Cardiac muscle cell (in vitro differentiated cells and primary cell): ENCODE results near the gene BRSK2. TPM values are rescaled to one million over a fixed set of nuclear protein-coding genes. Genes with fewer than 3 reads are reported as not detected.
A peak's percentile ranks its signal among the peaks of the same experiment; 100 is the strongest.
"Not testable (repeated sequence)": the region's sequence is repeated elsewhere in the genome, so short reads cannot be mapped to it uniquely, and the experiment has no call there.

Source experiments
- DNase-seq, 2 donors: peaks; one replicate each; pipeline versions ENCODE4 v3.0.0 to v3.0.0-alpha.2; 2010 to 2017; ENCODE audit warnings: low read depth in 1 of 2, low spot score in 1 of 2
- H3K27ac ChIP-seq: fragments of 200-600 bp; sonication (generic); 2 replicates; pipeline ENCODE4 v1.5.1; 2016
- H3K27me3 ChIP-seq: fragments of 200-600 bp; sonication (generic); 2 replicates; pipeline ENCODE4 v1.6.0; 2016; ENCODE audit warnings: control low read depth
- H3K36me3 ChIP-seq: fragments of 200-600 bp; sonication (generic); 2 replicates; pipeline ENCODE4 v1.5.1; 2016; ENCODE audit warnings: control low read depth
- H3K4me1 ChIP-seq: fragments of 200-600 bp; sonication (generic); 2 replicates; pipeline ENCODE4 v1.8.1; 2017; ENCODE audit warnings: low read depth, mild to moderate bottlenecking, mixed run types
- H3K4me3 ChIP-seq: fragments of 200-600 bp; sonication (generic); 2 replicates; pipeline ENCODE4 v1.5.1; 2016; ENCODE audit warnings: mild to moderate bottlenecking
- H3K9me3 ChIP-seq: fragments of 200-600 bp; sonication (generic); 2 replicates; pipeline ENCODE4 v1.5.1; 2017; ENCODE audit warnings: low read depth, mild to moderate bottlenecking, control low read depth
- CTCF ChIP-seq: IDR thresholded peaks from 2 replicates; pipeline ENCODE4 v1.5.1; 2012; ENCODE audit warnings: low read depth, mild to moderate bottlenecking, low read length
- polyA plus RNA-seq: library from polyadenylated mRNA; unstranded; fragments of >200 nt; fragmentation: Nextera tagmentation; extraction: Ambion mirVana; gene quantifications from 2 replicates; pipeline ENCODE4 v1.2.1, GENCODE V29; 2016
- total RNA-seq: library from RNA; depleted of rRNA; stranded (reverse); fragments of >200 nt; gene quantifications from 2 replicates; pipeline ENCODE4 v1.2.3, GENCODE V29; 2016

BRSK2 gene
- total and polyA plus RNA-seq, 2 experiments from 2014 or later = 0.69 to 2.7 TPM

GRCh38 chr11:1419811-1420210, 30.1 kb downstream of the BRSK2 start:
- no peak for TF ChIP-seq CTCF
- H3K4me3 ChIP-seq = no peak overlapping the region

GRCh38 chr11:1421291-1421690, 31.6 kb downstream of the BRSK2 start:
- H3K36me3 ChIP-seq = no peaks in the 10 kb centered on the region
- H3K27ac ChIP-seq = no peak overlapping the region
- no peak for TF ChIP-seq CTCF
- DNase-seq = no peak
- H3K4me1 ChIP-seq = no peaks in the 10 kb centered on the region
- no peaks in the 10 kb centered on the region for H3K27me3 ChIP-seq
- H3K4me3 ChIP-seq = no peak overlapping the region
- H3K9me3 ChIP-seq = no peaks in the 10 kb centered on the region

More at GRCh38 chr11:1419811-1420210, 30.1 kb downstream of the BRSK2 start:
- H3K4me1 ChIP-seq = no peaks in the 10 kb centered on the region
- H3K27ac ChIP-seq = no peak overlapping the region
- no peaks in the 10 kb centered on the region for H3K9me3 ChIP-seq
- no peaks in the 10 kb centered on the region for H3K27me3 ChIP-seq
- no peaks in the 10 kb centered on the region for H3K36me3 ChIP-seq
- no peak for DNase-seq

GRCh38 chr11:1422481-1422880, 32.7 kb downstream of the BRSK2 start:
- no peaks in the 10 kb centered on the region for H3K9me3 ChIP-seq
- TF ChIP-seq CTCF = no peak
- no peaks in the 10 kb centered on the region for H3K27me3 ChIP-seq
- H3K36me3 ChIP-seq = no peaks in the 10 kb centered on the region
- no peaks in the 10 kb centered on the region for H3K4me1 ChIP-seq
- H3K4me3 ChIP-seq = no peak overlapping the region
- DNase-seq = peak; percentile 23 to 71
- no peak overlapping the region for H3K27ac ChIP-seq

GRCh38 chr11:1422981-1423380, 33.2 kb downstream of the BRSK2 start:
- no peaks in the 10 kb centered on the region for H3K27me3 ChIP-seq
- no peaks in the 10 kb centered on the region for H3K4me1 ChIP-seq
- H3K9me3 ChIP-seq = no peaks in the 10 kb centered on the region
- H3K4me3 ChIP-seq = no peak overlapping the region
- no peak for DNase-seq
- no peak for TF ChIP-seq CTCF
- H3K36me3 ChIP-seq = no peaks in the 10 kb centered on the region
- H3K27ac ChIP-seq = no peak overlapping the region

GRCh38 chr11:1423406-1423805, 33.7 kb downstream of the BRSK2 start:
- not testable (repeated sequence) for H3K4me1 ChIP-seq, H3K36me3 ChIP-seq, H3K9me3 ChIP-seq, H3K4me3 ChIP-seq, H3K27me3 ChIP-seq, H3K27ac ChIP-seq, DNase-seq

- Histone ChIP-seq H3K4me3 (no peak overlapping the region), H3K27ac (no peak overlapping the region), H3K27me3 (no peaks in the 10 kb centered on the region), H3K4me1 (no peaks in the 10 kb centered on the region), H3K36me3 (no peaks in the 10 kb centered on the region), H3K9me3 (no peaks in the 10 kb centered on the region)
- no peak for DNase-seq
- no peak for TF ChIP-seq CTCF
These were observed 35.3 kb downstream of the BRSK2 start for GRCh38 chr11:1425006-1425405.
